ENCODE data around the gene MBOAT2.
"Not testable (repeated sequence)": the region's sequence is repeated elsewhere in the genome, so short reads cannot be mapped to it uniquely, and the experiment has no call there.

GRCh38 chr2:8972535-8972934 is 30.9 kb downstream of the MBOAT2 start:
- TF ChIP-seq POLR2A, POLR2AphosphoS5 (IDR thresholded peaks at IDR 0.05; ENCODE audit: low read depth, low read length): not testable (repeated sequence)
